Measurements from ENCODE around the gene UGT2A2.
"Not testable (repeated sequence)": the region's sequence is repeated elsewhere in the genome, so short reads cannot be mapped to it uniquely, and the experiment has no call there.

The UGT2A2 gene

GRCh38 chr4:69639542-69639941 is at the start of gene UGT2A2:
UGT2A2 (minus strand) TSS chr4:69639642; CDS start chr4:69639640, 2 bp downstream.
- Histone ChIP-seq H3K4me1 (ENCODE audit: control insufficient read depth, insufficient read depth, low read length) (no peaks in the 10 kb centered on the region), H3K4me3 (ENCODE audit: low read length) (no peak within 1 kb of the TSS), H3K27me3 (replicated peaks; ENCODE audit: control insufficient read depth, insufficient read depth, low read length) (no peaks in the 10 kb centered on the region), H3K9me3 (ENCODE audit: control insufficient read depth, low read length) (no peaks in the 10 kb centered on the region), H3K36me3 (ENCODE audit: control insufficient read depth, insufficient read depth, low read length, severe bottlenecking) (no peaks in the 10 kb centered on the region), H3K9ac (ENCODE audit: low read length) (no peak within 1 kb of the TSS)
- DNase-seq (ENCODE audit: low read depth): no peak

- H3K4me1 ChIP-seq (ENCODE audit: control insufficient read depth, insufficient read depth, low read length): peaks cover 2% of the 10 kb centered on the region
- DNase-seq (ENCODE audit: low read depth): no peak
- H3K4me3 ChIP-seq (ENCODE audit: low read length): no peak overlapping the region
- H3K27me3 ChIP-seq (replicated peaks; ENCODE audit: control insufficient read depth, insufficient read depth, low read length): no peaks in the 10 kb centered on the region
- H3K9me3 ChIP-seq (ENCODE audit: control insufficient read depth, low read length): no peaks in the 10 kb centered on the region
- no peaks in the 10 kb centered on the region for H3K36me3 ChIP-seq (ENCODE audit: control insufficient read depth, insufficient read depth, low read length, severe bottlenecking)
- no peak overlapping the region for H3K9ac ChIP-seq (ENCODE audit: low read length)
These were observed 45.4 kb upstream of the UGT2A2 start for GRCh38 chr4:69684804-69685203.

DNA sequence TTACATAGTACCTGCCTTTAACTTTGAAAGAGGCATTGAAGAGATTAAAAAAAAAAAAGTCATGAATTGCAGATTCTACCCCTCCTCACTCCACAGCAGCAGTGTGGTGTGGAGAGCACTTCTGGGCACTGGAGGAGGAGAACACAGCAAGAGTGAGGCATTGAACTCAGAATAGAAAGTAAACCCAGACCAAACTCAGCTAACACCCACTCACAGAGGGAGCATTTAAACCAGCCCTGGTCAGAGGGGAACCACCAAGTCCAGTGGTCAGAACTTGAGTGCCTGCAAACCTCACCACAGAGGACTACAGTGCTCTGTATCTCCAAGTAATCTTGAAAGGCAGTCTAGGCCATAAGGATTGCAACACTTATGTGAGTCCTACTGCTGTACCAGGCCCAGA is 29.2 kb upstream of the UGT2A2 start:
- Histone ChIP-seq H3K36me3 (ENCODE audit: control insufficient read depth, insufficient read depth, low read length, severe bottlenecking) (no peaks in the 10 kb centered on the region), H3K9me3 (ENCODE audit: control insufficient read depth, low read length) (no peaks in the 10 kb centered on the region), H3K4me3 (ENCODE audit: low read length) (no peak overlapping the region), H3K4me1 (ENCODE audit: control insufficient read depth, insufficient read depth, low read length) (no peaks in the 10 kb centered on the region), H3K9ac (ENCODE audit: low read length) (no peak overlapping the region), H3K27me3 (replicated peaks; ENCODE audit: control insufficient read depth, insufficient read depth, low read length) (no peaks in the 10 kb centered on the region)
- no peak for DNase-seq (ENCODE audit: low read depth)

- not testable (repeated sequence) for H3K9ac ChIP-seq (ENCODE audit: low read length); H3K36me3 ChIP-seq (ENCODE audit: control insufficient read depth, insufficient read depth, low read length, severe bottlenecking); H3K4me3 ChIP-seq (ENCODE audit: low read length); H3K27me3 ChIP-seq (replicated peaks; ENCODE audit: control insufficient read depth, insufficient read depth, low read length); DNase-seq (ENCODE audit: low read depth); H3K4me1 ChIP-seq (ENCODE audit: control insufficient read depth, insufficient read depth, low read length); H3K9me3 ChIP-seq (ENCODE audit: control insufficient read depth, low read length)
These were observed 24.6 kb upstream of the UGT2A2 start for GRCh38 chr4:69664009-69664408.

GRCh38 chr4:69661130-69661803 is 21.8 kb upstream of the UGT2A2 start:
- not testable (repeated sequence) for H3K4me3 ChIP-seq (ENCODE audit: low read length); H3K9ac ChIP-seq (ENCODE audit: low read length); H3K4me1 ChIP-seq (ENCODE audit: control insufficient read depth, insufficient read depth, low read length); H3K36me3 ChIP-seq (ENCODE audit: control insufficient read depth, insufficient read depth, low read length, severe bottlenecking); H3K9me3 ChIP-seq (ENCODE audit: control insufficient read depth, low read length); DNase-seq (ENCODE audit: low read depth); H3K27me3 ChIP-seq (replicated peaks; ENCODE audit: control insufficient read depth, insufficient read depth, low read length)

GRCh38 chr4:69658133-69658532 is 18.7 kb upstream of the UGT2A2 start:
- no peak for DNase-seq (ENCODE audit: low read depth)
- Histone ChIP-seq H3K4me3 (ENCODE audit: low read length) (no peak overlapping the region), H3K9ac (ENCODE audit: low read length) (no peak overlapping the region), H3K9me3 (ENCODE audit: control insufficient read depth, low read length) (no peaks in the 10 kb centered on the region), H3K36me3 (ENCODE audit: control insufficient read depth, insufficient read depth, low read length, severe bottlenecking) (no peaks in the 10 kb centered on the region), H3K4me1 (ENCODE audit: control insufficient read depth, insufficient read depth, low read length) (no peaks in the 10 kb centered on the region), H3K27me3 (replicated peaks; ENCODE audit: control insufficient read depth, insufficient read depth, low read length) (no peaks in the 10 kb centered on the region)

GRCh38 chr4:69656653-69657158 is 17.3 kb upstream of the UGT2A2 start:
- no peaks in the 10 kb centered on the region for H3K27me3 ChIP-seq (replicated peaks; ENCODE audit: control insufficient read depth, insufficient read depth, low read length)
- H3K4me3 ChIP-seq (ENCODE audit: low read length): no peak overlapping the region
- H3K36me3 ChIP-seq (ENCODE audit: control insufficient read depth, insufficient read depth, low read length, severe bottlenecking): no peaks in the 10 kb centered on the region
- no peaks in the 10 kb centered on the region for H3K4me1 ChIP-seq (ENCODE audit: control insufficient read depth, insufficient read depth, low read length)
- no peak for DNase-seq (ENCODE audit: low read depth)
- no peak overlapping the region for H3K9ac ChIP-seq (ENCODE audit: low read length)
- no peaks in the 10 kb centered on the region for H3K9me3 ChIP-seq (ENCODE audit: control insufficient read depth, low read length)

DNA sequence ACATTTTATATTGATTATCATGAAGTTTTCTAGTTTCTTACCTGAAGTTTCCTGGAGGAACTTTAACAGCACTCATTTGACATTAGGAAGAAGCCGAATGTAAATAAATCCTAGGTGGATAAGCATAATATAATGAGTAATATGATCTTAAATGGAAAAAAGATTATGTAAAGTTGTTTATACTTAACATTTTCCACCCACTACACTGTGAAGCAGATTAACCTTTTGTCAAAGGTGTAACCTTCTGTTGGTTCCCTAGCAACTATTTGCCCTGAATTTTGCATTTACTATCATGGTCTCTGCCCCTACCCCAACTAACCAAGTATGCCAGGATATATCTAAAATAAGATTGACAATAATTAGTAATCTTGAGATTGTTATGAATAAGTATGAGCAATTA is 13.7 kb upstream of the UGT2A2 start, which contains the start of gene UGT2A1:
TSS of gene UGT2A1 (minus strand) at position 101 of the 400 bp plus-strand sequence. CDS start 5,603 bp downstream, outside the sequence.
- no peak for DNase-seq (ENCODE audit: low read depth)
- Histone ChIP-seq H3K9ac (ENCODE audit: low read length) (no peak within 1 kb of the TSS), H3K9me3 (ENCODE audit: control insufficient read depth, low read length) (no peaks in the 10 kb centered on the region), H3K36me3 (ENCODE audit: control insufficient read depth, insufficient read depth, low read length, severe bottlenecking) (no peaks in the 10 kb centered on the region), H3K27me3 (replicated peaks; ENCODE audit: control insufficient read depth, insufficient read depth, low read length) (no peaks in the 10 kb centered on the region), H3K4me3 (ENCODE audit: low read length) (no peak within 1 kb of the TSS), H3K4me1 (ENCODE audit: control insufficient read depth, insufficient read depth, low read length) (no peaks in the 10 kb centered on the region)

DNA sequence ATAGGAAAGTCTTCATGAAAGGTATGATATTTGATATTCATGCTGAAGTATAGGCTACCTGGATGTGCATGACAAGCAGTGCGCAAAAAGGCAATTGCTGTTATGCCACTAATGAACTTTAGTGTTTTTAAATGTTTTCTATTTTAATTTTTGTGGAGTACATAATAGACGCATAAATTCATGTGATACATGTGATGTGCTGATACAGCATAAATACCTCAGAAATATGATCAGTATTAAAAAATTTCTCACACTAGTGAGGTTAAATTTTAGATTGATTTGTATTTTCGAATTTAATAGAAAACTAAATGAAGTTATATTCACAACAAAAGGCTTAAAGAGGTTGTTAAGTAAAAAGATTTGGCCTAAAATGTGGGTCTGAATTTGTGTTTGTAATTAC is 11.4 kb upstream of the UGT2A2 start:
- no peaks in the 10 kb centered on the region for H3K4me1 ChIP-seq (ENCODE audit: control insufficient read depth, insufficient read depth, low read length)
- H3K9ac ChIP-seq (ENCODE audit: low read length): no peak overlapping the region
- DNase-seq (ENCODE audit: low read depth): no peak
- H3K27me3 ChIP-seq (replicated peaks; ENCODE audit: control insufficient read depth, insufficient read depth, low read length): no peaks in the 10 kb centered on the region
- no peaks in the 10 kb centered on the region for H3K9me3 ChIP-seq (ENCODE audit: control insufficient read depth, low read length)
- H3K36me3 ChIP-seq (ENCODE audit: control insufficient read depth, insufficient read depth, low read length, severe bottlenecking): no peaks in the 10 kb centered on the region
- no peak overlapping the region for H3K4me3 ChIP-seq (ENCODE audit: low read length)

DNA sequence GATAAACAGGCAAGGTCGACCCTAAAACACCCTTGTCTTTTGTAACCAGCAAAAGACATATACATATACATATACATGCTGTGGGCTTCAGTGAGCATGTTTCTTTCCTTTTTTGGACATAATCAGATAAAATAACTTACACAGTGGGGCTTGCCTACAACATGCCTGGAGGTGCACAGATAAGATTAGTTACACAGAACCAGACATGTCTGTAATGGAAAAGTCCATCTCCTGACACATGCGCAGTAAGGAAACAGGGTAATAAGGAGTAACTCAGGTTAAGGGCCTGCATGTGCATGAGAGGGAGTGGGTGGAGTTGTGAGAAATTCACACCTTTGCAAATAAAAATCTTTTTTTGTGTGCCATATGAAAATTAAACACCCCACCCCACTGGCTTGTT is 10.2 kb upstream of the UGT2A2 start:
- Histone ChIP-seq H3K4me1 (ENCODE audit: control insufficient read depth, insufficient read depth, low read length) (no peaks in the 10 kb centered on the region), H3K36me3 (ENCODE audit: control insufficient read depth, insufficient read depth, low read length, severe bottlenecking) (no peaks in the 10 kb centered on the region)
- DNase-seq (ENCODE audit: low read depth): no peak

DNA sequence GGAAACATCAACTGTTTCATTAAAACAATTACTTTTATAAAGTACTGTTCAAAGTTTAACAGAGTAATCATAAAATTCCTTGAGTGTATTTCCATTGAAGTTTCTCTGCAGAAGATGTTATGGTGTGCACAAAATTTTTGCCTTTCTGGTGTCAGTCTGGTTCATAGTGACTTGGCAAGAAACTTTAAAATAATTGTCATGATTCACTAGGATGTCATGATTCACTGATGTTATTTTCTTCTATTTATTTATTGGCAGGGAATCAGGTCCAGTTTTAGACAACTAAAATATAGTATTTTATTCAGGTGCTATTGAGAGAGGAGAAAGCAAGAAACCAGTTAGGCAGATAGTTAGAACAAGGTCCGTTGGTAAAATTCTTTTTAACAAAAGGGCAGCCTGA is 9.8 kb upstream of the UGT2A2 start:
- H3K36me3 ChIP-seq (ENCODE audit: control insufficient read depth, insufficient read depth, low read length, severe bottlenecking): no peaks in the 10 kb centered on the region
- no peaks in the 10 kb centered on the region for H3K9me3 ChIP-seq (ENCODE audit: control insufficient read depth, low read length)
- DNase-seq (ENCODE audit: low read depth): no peak
- no peaks in the 10 kb centered on the region for H3K4me1 ChIP-seq (ENCODE audit: control insufficient read depth, insufficient read depth, low read length)
- H3K4me3 ChIP-seq (ENCODE audit: low read length): no peak overlapping the region
- H3K27me3 ChIP-seq (replicated peaks; ENCODE audit: control insufficient read depth, insufficient read depth, low read length): no peaks in the 10 kb centered on the region
- no peak overlapping the region for H3K9ac ChIP-seq (ENCODE audit: low read length)

More for the DNA sequence above, 10.2 kb upstream of the UGT2A2 start:
- H3K27me3 ChIP-seq (replicated peaks; ENCODE audit: control insufficient read depth, insufficient read depth, low read length): no peaks in the 10 kb centered on the region
- no peaks in the 10 kb centered on the region for H3K9me3 ChIP-seq (ENCODE audit: control insufficient read depth, low read length)
- H3K9ac ChIP-seq (ENCODE audit: low read length): no peak overlapping the region
- H3K4me3 ChIP-seq (ENCODE audit: low read length): no peak overlapping the region

DNA sequence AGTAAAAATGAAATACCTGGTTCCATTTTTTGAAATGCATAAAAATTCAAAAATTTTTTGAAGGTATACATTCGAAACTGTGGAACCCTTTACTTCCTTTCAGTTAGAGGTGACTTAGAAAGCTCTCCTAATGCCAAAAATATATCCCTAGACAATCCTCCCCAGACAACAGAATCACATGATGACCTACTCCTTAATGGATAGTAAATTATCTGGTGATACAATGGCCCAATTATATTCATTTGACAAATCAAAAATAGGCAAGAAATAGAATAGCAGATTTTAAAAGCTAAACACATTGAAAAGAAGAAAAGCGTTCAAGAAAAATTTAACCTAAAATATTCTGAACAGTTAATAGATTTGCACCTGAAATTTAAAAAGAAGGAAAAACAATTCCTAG is 3.5 kb upstream of the UGT2A2 start:
- Histone ChIP-seq H3K4me1 (ENCODE audit: control insufficient read depth, insufficient read depth, low read length) (no peaks in the 10 kb centered on the region), H3K4me3 (ENCODE audit: low read length) (no peak overlapping the region), H3K27me3 (replicated peaks; ENCODE audit: control insufficient read depth, insufficient read depth, low read length) (no peaks in the 10 kb centered on the region), H3K9ac (ENCODE audit: low read length) (no peak overlapping the region), H3K36me3 (ENCODE audit: control insufficient read depth, insufficient read depth, low read length, severe bottlenecking) (no peaks in the 10 kb centered on the region), H3K9me3 (ENCODE audit: control insufficient read depth, low read length) (no peaks in the 10 kb centered on the region)
- DNase-seq (ENCODE audit: low read depth): no peak

Data from adipocyte (in vitro differentiated cells).